ENCODE data around the gene SPATA7. TPM values are rescaled to one million over a fixed set of nuclear protein-coding genes. Genes with fewer than 3 reads are reported as not detected.
A peak's percentile ranks its signal among the peaks of the same experiment; 100 is the strongest.

Gene SPATA7
- total RNA-seq (2013; cell fraction: nucleolus; rRNA removed) = 6.2 and 8.9 TPM in 2 replicates
- total RNA-seq (2014; rRNA removed) (2.0 and 2.7 TPM in 2 replicates), total RNA-seq (2014; rRNA removed; fragmentation: Illumina TruSeq; extraction: Trizol) (2.1 and 2.7 TPM in 2 replicates), total RNA-seq (2021) (1.6 and 1.7 TPM in 2 replicates), polyA plus RNA-seq (2011; rRNA removed) (2.8 and 4.8 TPM in 2 replicates), polyA plus RNA-seq (2014; fragmentation: Illumina TruSeq; extraction: Trizol) (2.1 and 2.4 TPM in 2 replicates), polyA plus RNA-seq (2014; fragmentation: Nextera tagmentation; extraction: Ambion mirVana) (under 1 TPM; 0.39 to 0.73 TPM), polyA plus RNA-seq (2014; rRNA removed) (1.9 and 2.6 TPM in 2 replicates), polyA plus RNA-seq (2016; fragmentation: Nextera tagmentation; extraction: Ambion mirVana) (1 to 10 TPM; 2.3 to 3.0 TPM), polyA minus RNA-seq (2011; rRNA and poly(A)+ RNA removed) (2.4 and 2.5 TPM in 2 replicates), Bru-seq, nascent RNA (percentile 45 among the genes with signal in this experiment), BruChase-seq, experiment 1, labeled RNA remaining after a 6-hour chase (percentile 39 among the genes with signal in this experiment), BruChase-seq, experiment 2, labeled RNA remaining after a 2-hour chase (percentile 44 among the genes with signal in this experiment)
- polyA plus RNA-seq (2011; ENCODE audit: low read depth) = 2.3 TPM
- polyA plus RNA-seq (2011; cell fraction: cytosol; rRNA removed) = 1.2 and 1.4 TPM in 2 replicates
- polyA plus RNA-seq (2011; cell fraction: nucleus; rRNA removed) = 3.7 and 4.0 TPM in 2 replicates
- 2.3 and 3.7 TPM in 2 replicates for polyA plus RNA-seq (2012)
- polyA minus RNA-seq (2011; cell fraction: cytosol; rRNA and poly(A)+ RNA removed) = 0.83 TPM in 1 of 2 replicates, not detected in the other
- 6.0 and 7.1 TPM in 2 replicates for polyA minus RNA-seq (2011; cell fraction: nucleus; rRNA and poly(A)+ RNA removed)
- long read RNA-seq, experiment 1, partial matches to known transcripts = 0 of 2 reads
- long read RNA-seq, experiment 1, other reads (novel, unspliced or antisense) = 1 of 2 reads
- long read RNA-seq, experiment 2, partial matches to known transcripts = 2 of 15 reads
- long read RNA-seq, experiment 2, other reads (novel, unspliced or antisense) = 8 of 15 reads

- no TSS peak for BruUV-seq (replicated peaks)
- intact Hi-C loops (cut with micrococcal nuclease; ENCODE audit: unreplicated experiment) (loop anchor here (10.0 kb wide), 2 partner anchors 371 to 441 kb away; no protein-coding TSS in a partner anchor), in situ Hi-C loops (cut with MboI) (no loop called here)
- under 1% methylated on average over 43 of the region's 50 CpGs for WGBS (ENCODE audit: insufficient coverage, insufficient replicate concordance, low lambda C conversion rate, missing lambda C conversion rate)
- peak within 1 kb of the TSS; percentile 93 for H2AFZ ChIP-seq (ENCODE audit: control insufficient read depth, low read depth, low read length)
- H3K27ac ChIP-seq (ENCODE audit: control insufficient read depth, insufficient read depth) = no peak within 1 kb of the TSS
- ChIA-PET CTCF (interaction anchor here (0.6 to 1.5 kb wide), 3 partner anchors 8 to 440 kb away, joined by 3 to 7 read pairs (median 4); no protein-coding TSS in a partner anchor), SMC1A (ENCODE audit: uncharacterized antibody, unreplicated experiment) (interaction anchor here (0.7 to 1.5 kb wide), 3 partner anchors 14 to 371 kb away, joined by 3 to 5 read pairs (median 3); no protein-coding TSS in a partner anchor), POLR2A (interaction anchor here (1.2 kb wide), 1 partner anchor 392 kb away, joined by 3 read pairs; the partner anchor contains the start of gene GALC), RAD21 (ENCODE audit: unreplicated experiment) (interaction anchor here (0.5 to 1.5 kb wide), 2 partner anchors 62 to 196 kb away, joined by 3 to 9 read pairs; no protein-coding TSS in a partner anchor)
- DNase-seq (ENCODE audit: low read depth, low spot score) = peak; percentile 25
- peak within 1 kb of the TSS; percentile 90 for H3K4me2 ChIP-seq (ENCODE audit: control insufficient read depth, insufficient read depth)
- H3K4me3 ChIP-seq = peak within 1 kb of the TSS; percentile 83
- H3K36me3 ChIP-seq (ENCODE audit: control insufficient read depth in 2 of 2, insufficient read depth in 2 of 2, low read length in 1 of 2) = no peaks in the 10 kb centered on the region
- no peaks in the 10 kb centered on the region for H3K79me2 ChIP-seq (ENCODE audit: control insufficient read depth, insufficient read depth, low read length)
- no peaks in the 10 kb centered on the region for H3K9me3 ChIP-seq (replicated peaks; ENCODE audit: control insufficient read depth, insufficient read depth, low read length)
- H3K4me1 ChIP-seq (ENCODE audit: control insufficient read depth, insufficient read depth, low read length) = peaks cover 2% of the 10 kb centered on the region; the same call in 1 of the 2 replicates
- peak; percentile 77 for FAIRE-seq
- H4K20me1 ChIP-seq (ENCODE audit: control insufficient read depth, insufficient read depth) = no peaks in the 10 kb centered on the region
- peaks cover 0 to 3% of the 10 kb centered on the region in 2 experiments; a peak in 1 of 4 replicates for H3K27me3 ChIP-seq (replicated peaks in 1 of 2; ENCODE audit: control insufficient read depth in 2 of 2, insufficient read depth in 2 of 2, low read length in 1 of 2)
- peak within 1 kb of the TSS; percentile 66 for H3K9ac ChIP-seq (ENCODE audit: control insufficient read depth, insufficient read depth, low read length)
- ATAC-seq = peak; percentile 99
- TF ChIP-seq, protein P1, sequence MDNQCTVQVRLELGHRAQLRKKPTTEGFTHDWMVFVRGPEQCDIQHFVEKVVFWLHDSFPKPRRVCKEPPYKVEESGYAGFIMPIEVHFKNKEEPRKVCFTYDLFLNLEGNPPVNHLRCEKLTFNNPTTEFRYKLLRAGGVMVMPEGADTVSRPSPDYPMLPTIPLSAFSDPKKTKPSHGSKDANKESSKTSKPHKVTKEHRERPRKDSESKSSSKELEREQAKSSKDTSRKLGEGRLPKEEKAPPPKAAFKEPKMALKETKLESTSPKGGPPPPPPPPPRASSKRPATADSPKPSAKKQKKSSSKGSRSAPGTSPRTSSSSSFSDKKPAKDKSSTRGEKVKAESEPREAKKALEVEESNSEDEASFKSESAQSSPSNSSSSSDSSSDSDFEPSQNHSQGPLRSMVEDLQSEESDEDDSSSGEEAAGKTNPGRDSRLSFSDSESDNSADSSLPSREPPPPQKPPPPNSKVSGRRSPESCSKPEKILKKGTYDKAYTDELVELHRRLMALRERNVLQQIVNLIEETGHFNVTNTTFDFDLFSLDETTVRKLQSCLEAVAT (IDR thresholded peaks at IDR 0.05) = peak; percentile 51; the same call in 1 of the 2 replicates
- no peak for TF ChIP-seq SUZ12 (IDR thresholded peaks at IDR 0.05; ENCODE audit: unreplicated experiment)
- peak; percentile 83 for TF ChIP-seq POLR2A (IDR thresholded peaks at IDR 0.05; ENCODE audit: low read depth, low read length)
- TF ChIP-seq, protein P2, sequence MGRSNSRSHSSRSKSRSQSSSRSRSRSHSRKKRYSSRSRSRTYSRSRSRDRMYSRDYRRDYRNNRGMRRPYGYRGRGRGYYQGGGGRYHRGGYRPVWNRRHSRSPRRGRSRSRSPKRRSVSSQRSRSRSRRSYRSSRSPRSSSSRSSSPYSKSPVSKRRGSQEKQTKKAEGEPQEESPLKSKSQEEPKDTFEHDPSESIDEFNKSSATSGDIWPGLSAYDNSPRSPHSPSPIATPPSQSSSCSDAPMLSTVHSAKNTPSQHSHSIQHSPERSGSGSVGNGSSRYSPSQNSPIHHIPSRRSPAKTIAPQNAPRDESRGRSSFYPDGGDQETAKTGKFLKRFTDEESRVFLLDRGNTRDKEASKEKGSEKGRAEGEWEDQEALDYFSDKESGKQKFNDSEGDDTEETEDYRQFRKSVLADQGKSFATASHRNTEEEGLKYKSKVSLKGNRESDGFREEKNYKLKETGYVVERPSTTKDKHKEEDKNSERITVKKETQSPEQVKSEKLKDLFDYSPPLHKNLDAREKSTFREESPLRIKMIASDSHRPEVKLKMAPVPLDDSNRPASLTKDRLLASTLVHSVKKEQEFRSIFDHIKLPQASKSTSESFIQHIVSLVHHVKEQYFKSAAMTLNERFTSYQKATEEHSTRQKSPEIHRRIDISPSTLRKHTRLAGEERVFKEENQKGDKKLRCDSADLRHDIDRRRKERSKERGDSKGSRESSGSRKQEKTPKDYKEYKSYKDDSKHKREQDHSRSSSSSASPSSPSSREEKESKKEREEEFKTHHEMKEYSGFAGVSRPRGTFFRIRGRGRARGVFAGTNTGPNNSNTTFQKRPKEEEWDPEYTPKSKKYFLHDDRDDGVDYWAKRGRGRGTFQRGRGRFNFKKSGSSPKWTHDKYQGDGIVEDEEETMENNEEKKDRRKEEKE (IDR thresholded peaks at IDR 0.05) = no peak
- no peak for TF ChIP-seq RUNX3 (IDR thresholded peaks at IDR 0.05; ENCODE audit: low read length)
- no peak for TF ChIP-seq SMC3 (IDR thresholded peaks at IDR 0.05; ENCODE audit: borderline replicate concordance, low read length)
- no peak for TF ChIP-seq TAF1 (IDR thresholded peaks at IDR 0.05; ENCODE audit: borderline replicate concordance, low read depth, low read length)
- peak; percentile 82; the same call in 1 of the 2 replicates for TF ChIP-seq RFX5 (IDR thresholded peaks at IDR 0.05; ENCODE audit: low read depth, low read length)
- TF ChIP-seq CHD1 (IDR thresholded peaks at IDR 0.05; ENCODE audit: low read depth, low read length) = no peak
- no peak for TF ChIP-seq POLR2AphosphoS2 (IDR thresholded peaks at IDR 0.05; ENCODE audit: low read depth, low read length)
- peak; percentile 54; the same call in 1 of the 2 replicates for TF ChIP-seq MXI1 (IDR thresholded peaks at IDR 0.05; ENCODE audit: low read depth, low read length)
- TF ChIP-seq USF1 (IDR thresholded peaks at IDR 0.05; ENCODE audit: borderline replicate concordance, extremely low read length, insufficient read depth, low read depth, low read length) = no peak
Measured at GRCh38 chr14:88385212-88386101, at the start of gene SPATA7. Gene SPATA7, plus strand, starts transcription at chr14:88385657. Its CDS starts 162 bp downstream, at chr14:88385819.

All from GM12878 (cell line).